ENCODE data around the gene CANT1. TPM values are rescaled to one million over a fixed set of nuclear protein-coding genes. Genes with fewer than 3 reads are reported as not detected.
A peak's percentile ranks its signal among the peaks of the same experiment; 100 is the strongest.
"Not testable (repeated sequence)": the region's sequence is repeated elsewhere in the genome, so short reads cannot be mapped to it uniquely, and the experiment has no call there.

The CANT1 gene
- polyA plus RNA-seq, 3 donors: 9.3 to 22.5 (median 16.9) TPM

DNA sequence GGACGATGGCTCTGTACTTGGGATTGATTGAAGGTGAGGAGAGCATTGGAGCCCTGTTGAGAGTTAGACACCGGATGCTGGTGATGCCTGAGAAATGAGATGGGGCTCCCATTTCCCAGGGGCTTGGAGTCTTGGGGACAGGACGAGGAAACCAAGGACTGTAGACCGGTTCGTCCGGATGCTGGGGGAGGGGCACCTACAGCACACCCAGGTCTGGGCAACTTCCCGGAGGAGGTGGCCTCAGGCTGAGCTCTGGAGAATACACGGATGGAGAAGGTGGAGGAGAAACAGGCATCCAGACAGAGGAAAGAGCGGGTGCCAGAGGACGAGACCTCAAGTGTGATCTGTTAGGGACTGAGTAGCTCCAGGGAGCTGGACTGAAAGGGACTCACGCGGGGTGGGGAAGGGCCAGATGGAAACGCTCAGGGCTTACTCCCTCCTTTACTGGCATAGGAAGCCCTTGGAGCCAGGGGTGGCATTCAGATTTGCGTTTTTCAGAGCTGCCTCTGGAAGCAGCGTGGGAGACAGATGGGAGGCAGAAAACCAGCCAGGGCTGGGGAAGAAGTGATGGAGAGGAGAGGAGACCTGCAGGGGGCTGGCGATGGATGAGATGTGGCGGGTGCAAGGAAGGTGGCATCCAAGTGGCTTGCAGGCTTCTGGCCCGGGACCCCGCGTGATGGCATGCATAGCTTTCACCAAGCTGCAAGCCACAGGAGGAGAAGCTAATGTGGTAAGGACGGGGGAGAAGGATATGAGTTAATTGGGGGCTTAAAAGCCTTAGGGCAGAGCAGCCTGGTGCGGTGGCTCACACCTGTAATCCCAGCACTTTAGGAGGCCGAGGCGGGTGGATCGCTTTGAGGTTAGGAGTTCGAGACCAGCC is 22.7 kb upstream of the CANT1 start:
- WGBS, 3 donors: 88 to 93% (median 92%) methylated on average over 26 of the region's 26 CpGs
- no peak overlapping the region for H3K27ac ChIP-seq (ENCODE audit: low read depth, low read length)

- not testable (repeated sequence) for H3K27ac ChIP-seq (ENCODE audit: low read depth, low read length)
- 95 to 97% (median 95%) methylated on average over 12 of the region's 12 CpGs for WGBS, 3 donors
Observed at GRCh38 chr17:79030636-79031035, 21.1 kb upstream of the CANT1 start.

DNA sequence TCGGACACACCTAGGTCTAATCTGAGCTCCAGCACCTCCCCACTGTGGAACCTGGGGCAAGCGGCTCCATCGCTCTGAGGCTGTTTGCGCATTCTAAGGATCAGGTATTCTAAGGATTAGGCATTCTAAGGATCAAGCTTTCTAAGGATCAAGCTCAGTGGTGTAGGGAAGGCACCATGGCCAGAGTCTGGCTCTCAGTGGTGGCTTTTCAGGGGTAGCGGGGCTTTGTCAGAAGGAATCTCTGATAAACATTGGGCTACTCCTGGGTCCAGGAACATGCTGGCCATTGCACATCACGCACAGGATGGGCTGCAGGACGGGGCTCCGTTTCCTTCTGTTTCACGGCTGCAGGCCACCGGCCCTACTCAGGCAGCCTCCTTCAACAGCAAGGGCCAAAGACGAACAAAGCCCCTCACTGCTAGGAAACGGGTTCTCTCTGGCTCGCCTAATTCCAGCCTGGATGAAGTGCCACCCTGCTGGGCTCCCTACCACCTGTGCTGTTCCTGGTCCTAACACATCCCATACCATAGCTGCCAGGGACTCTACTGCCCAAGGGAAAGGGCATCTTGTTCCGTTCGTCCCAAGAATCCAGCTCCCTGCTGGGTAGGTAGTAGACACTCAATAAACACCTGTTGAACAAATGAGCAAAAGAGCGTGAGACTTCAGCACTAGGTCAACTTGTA is 19.9 kb upstream of the CANT1 start:
- H3K27ac ChIP-seq (ENCODE audit: low read depth, low read length): no peak overlapping the region
- WGBS, 3 donors: 82 to 89% (median 84%) methylated on average over 16 of the region's 16 CpGs

DNA sequence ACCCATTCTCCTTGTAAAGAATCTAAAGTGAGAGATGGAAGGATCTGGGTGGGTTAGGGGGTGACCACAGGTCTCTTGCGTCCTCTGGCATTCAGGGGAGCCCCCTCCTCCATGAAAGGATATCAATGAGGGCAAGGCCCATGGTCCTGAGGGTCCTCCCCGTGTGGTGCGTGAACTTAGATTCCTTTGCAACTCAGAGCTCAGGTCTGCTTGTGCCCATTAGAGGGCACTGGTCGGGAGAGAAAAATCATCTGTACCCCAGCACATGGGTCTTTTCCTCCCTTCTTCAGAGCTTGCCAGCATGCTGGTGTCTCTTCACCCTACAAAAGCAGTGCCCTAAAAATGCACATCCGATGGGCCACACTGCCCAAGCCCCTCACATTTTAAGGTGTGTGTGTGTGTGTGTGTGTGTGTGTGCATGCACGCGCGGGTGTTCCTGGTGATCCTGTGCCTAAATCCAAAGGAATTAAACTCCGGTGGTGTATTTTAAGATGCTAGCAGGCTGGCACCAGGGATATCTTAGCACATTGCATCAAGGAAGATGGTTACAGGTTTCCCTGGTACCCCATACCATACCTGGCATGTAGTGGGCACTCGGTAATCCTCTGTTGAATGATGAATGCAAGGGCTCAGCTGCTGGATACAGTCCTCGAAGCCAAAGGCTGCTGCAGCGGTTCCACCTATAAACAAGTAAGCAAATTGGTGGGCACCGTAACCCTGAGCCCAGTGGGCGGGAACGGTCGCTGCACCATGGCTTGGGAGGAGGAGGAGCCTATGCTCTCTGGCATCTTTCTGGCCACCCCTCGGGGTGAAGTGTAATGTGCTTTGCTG is 19.1 kb upstream of the CANT1 start:
- 70 to 84% (median 79%) methylated on average over 17 of the region's 17 CpGs for WGBS, 3 donors
- no peak overlapping the region for H3K27ac ChIP-seq (ENCODE audit: low read depth, low read length)

DNA sequence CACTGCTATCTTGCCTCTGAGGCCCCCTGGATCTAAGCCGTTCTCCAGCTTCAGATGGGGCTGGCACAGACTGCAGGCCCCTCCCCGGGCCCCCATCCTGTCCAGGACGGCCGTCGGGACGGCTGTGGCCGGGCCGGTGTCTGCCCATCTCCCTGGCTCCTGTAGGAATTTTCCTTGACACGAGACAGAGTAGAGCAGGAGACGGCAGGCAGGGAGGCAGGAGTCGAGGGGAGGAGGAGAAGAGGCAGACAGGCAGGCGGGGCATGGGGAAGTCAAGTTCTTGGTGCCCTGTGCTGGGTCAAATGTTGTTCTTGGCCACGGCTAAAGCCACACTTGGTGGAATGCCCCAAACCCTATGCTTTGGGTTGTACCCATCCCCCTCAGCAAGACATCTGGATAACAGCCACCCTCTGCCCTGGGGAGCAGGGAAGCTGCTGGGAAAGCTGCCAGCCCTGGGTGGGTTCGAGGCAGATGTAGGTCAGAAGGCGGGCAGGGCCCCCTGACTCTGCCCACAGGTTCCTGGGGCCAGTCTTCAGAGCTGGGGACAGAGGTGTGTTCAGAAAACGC is 18.4 kb upstream of the CANT1 start:
- WGBS, 3 donors: 21 to 33% (median 26%) methylated on average over 16 of the region's 16 CpGs
- H3K27ac ChIP-seq (ENCODE audit: low read depth, low read length): peak overlapping the region; percentile 13

DNA sequence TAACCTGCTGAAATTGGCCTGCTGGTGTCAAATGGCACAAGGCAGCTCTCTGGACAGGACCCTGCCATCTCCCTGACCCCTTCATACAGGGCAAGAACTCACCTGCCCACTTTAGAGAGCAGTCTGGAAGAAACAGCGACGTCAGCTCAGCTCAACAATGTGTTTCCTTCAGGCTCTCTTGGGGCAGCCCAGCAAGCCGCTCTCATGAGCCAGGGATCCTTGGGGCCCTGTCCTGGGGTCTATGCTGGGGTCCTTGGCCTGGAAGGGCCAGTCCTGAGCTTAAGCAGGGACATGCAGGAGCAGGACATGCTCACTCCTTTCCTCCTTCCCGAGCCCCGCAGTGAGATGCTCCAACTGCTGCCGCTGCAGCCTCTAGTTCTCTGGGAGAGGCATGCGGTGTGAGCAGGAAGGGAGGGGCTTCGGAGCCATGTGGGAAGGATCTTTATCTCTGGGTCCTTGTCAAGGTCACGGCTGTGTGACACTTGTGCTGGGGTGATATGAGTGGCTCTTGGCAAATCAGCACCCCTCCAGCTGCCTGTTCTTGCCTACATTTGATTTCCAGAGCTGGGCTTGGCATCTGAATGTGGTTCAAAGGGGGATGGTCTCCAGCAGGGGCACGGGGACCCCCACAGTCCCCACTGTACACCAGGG is 17.8 kb upstream of the CANT1 start:
- peak overlapping the region; percentile 80 for H3K27ac ChIP-seq (ENCODE audit: low read depth, low read length)
- WGBS, 3 donors: 22 to 42% (median 37%) methylated on average over 9 to 10 of the region's 10 CpGs

DNA sequence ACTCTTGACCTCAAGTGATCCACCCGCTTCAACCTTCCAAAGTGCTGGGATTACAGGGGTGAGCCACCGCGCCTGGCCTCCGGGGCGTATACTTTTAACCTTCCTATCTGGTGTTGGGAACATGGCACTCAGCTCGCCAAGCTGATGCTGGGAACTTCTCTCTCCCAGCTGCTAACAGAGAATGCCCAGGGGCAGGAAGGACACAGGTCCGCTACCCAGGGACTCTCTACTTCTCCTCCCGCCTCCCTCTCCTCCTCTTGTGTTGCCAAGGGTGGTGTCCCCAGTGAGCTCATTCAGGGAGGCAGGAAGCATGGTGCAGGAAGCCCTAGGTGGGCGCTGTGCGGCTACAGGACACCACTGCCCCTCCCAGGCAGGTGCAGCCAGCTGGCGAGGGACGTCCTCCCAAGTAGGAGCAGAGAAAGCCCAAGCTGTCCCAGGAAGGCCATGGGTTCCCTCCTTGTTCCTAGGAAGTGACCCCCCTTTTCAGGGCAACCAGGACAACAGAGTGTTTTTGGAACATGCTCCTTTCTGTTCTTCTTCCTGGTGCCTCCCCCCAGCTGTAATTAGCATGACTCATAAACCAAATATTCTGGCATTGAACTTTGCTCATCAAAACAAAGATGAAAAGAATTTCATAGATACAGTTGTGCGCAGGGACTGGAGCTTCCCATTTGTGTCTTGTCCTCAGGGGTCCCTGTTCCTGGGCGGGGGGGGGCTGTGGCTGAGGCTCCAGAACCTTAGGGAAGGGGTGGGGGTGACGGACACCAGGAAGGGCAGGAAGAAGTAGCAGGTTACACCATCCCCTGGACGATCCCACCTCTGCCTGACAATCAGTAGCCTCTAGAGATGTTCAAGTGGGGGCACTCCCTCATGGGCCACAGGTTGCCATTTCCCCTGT is 17.1 kb upstream of the CANT1 start:
- peak overlapping the region; percentile 80 for H3K27ac ChIP-seq (ENCODE audit: low read depth, low read length)
- WGBS, 3 donors: 55 to 74% (median 59%) methylated on average over 16 of the region's 16 CpGs

DNA sequence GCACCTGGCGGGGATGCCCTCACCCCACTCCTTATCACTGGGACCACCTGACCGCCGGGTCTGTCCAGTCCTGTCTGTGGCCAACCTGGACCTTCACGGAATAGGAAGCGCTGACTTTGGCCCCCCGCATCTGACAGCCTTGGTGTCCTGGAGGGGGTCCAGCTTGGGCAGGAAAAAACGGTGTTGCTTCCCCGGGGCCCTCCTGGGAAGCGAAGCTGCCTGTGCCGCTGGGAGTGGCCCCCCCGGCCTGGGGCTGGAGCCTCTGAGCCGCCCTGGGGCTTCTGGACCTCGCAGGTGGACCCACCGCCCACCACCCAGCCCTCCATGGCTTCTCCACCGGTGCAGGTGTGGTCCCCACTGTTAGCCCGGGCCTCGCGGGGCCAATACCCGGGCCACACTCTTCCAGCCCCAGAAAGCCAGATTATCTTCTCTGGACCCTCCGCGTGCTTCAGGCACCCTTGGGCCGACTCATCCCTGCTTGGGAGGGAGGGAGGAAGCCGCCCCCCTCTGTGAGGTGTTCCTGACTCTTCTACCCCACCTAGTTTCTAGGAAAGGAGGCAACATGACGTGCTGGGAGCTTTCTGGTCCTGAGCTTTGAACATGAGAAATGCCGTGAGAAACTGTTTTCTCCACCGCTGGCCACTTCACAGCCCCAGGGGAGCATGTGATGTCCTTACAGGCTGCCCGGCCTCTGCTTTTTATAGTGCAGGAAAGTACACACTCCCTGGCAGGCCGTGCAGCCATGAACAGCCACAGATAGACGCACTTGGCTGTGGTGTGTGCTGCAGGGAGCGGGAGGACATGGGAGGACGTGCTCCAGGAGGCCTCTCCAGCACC is 15.6 kb upstream of the CANT1 start:
- H3K27ac ChIP-seq (ENCODE audit: low read depth, low read length): no peak overlapping the region
- WGBS, 3 donors: 41 to 65% (median 50%) methylated on average over 31 of the region's 31 CpGs

DNA sequence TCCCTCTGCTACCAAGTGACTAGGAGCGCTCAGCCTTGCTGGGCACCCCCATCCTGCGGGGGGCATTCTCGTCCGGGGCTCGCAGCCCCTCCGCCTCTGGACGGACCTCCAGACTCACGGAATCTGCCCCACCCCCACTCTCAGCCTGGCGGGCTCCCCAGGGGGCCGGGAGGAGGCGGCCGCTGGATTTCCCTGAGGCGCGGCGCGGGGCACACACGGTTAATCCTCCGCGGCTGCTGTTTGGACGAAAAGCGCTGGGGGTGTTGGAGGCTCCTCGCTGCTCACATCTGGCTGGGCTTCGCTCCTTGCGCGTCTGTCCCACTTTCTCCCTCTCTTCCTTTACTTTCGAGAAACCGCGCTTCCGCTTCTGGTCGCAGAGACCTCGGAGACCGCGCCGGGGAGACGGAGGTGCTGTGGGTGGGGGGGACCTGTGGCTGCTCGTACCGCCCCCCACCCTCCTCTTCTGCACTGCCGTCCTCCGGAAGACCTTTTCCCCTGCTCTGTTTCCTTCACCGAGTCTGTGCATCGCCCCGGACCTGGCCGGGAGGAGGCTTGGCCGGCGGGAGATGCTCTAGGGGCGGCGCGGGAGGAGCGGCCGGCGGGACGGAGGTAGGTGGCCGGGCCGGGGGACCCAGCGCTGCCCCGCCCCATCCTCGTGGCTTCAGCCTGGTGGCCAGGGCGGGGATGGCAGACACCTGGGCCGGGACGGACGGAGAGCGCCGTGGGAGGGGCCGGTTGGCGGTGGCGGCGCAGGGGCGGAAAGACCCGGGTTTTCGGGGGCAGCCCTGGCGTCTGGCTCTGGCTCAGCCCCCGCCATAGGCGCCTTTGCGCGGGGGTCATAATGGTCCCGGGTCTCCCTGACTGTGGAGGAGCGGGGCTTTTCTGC is 14.6 kb upstream of the CANT1 start, which contains the start of gene C1QTNF1:
C1QTNF1 (plus strand) TSS at position 284 of the 886 bp plus-strand sequence. CDS start 19,800 bp downstream, outside the sequence.
- peak within 1 kb of the TSS; percentile 77 for H3K27ac ChIP-seq (ENCODE audit: low read depth, low read length)
- WGBS, 3 donors: 2% methylated on average over 70 to 77 of the region's 77 CpGs

- 78 to 84% (median 83%) methylated on average over 12 of the region's 12 CpGs for WGBS, 3 donors
- H3K27ac ChIP-seq (ENCODE audit: low read depth, low read length): peak overlapping the region; percentile 77
Observed at GRCh38 chr17:79023180-79023705, 13.7 kb upstream of the CANT1 start.

- WGBS, 3 donors: 56 to 69% (median 65%) methylated on average over 9 of the region's 9 CpGs
- H3K27ac ChIP-seq (ENCODE audit: low read depth, low read length): peak overlapping the region; percentile 77
Observed at GRCh38 chr17:79022507-79022991, 13.0 kb upstream of the CANT1 start.

DNA sequence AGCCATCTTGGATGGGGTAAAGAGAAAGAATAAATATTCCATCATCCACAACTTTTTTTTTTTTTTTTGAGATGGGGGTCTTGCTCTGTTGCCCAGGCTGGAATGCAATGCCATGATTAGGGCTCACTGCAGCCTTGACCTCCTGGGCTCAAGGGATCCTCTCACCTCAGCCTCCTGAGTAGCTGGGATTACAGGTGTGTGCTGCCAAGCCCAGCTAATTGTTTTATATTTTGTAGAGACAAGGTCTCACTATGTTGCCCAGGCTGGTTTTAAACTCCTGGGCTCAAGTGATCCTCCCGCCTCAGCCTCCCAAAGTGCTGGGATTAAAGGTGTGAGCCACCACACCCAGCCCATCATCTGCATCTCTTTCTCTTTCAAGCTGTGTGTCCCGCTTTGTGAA is 12.4 kb upstream of the CANT1 start:
- H3K27ac ChIP-seq (ENCODE audit: low read depth, low read length): not testable (repeated sequence)
- WGBS, 3 donors: 87 to 95% (median 93%) methylated on average over 2 of the region's 2 CpGs

- peak overlapping the region; percentile 19 for H3K27ac ChIP-seq (ENCODE audit: low read depth, low read length)
- 48 to 80% (median 54%) methylated on average over 2 of the region's 2 CpGs for WGBS, 3 donors
Observed at GRCh38 chr17:79020631-79021301, 11.2 kb upstream of the CANT1 start.

Measured in adipose tissue (tissue), 3 donors.